GDM1 (cell line): ENCODE measurements around the gene TC2N.
"Not testable (repeated sequence)": the region's sequence is repeated elsewhere in the genome, so short reads cannot be mapped to it uniquely, and the experiment has no call there.

Experiments
- DNase-seq: peaks from one replicate; lab custom pipeline; 2025; lab: John Stamatoyannopoulos, UW

The TC2N gene

GRCh38 chr14:91870001-91870400, 2.7 kb upstream of the TC2N start:
- DNase-seq = no peak

GRCh38 chr14:91869556-91869955, 2.2 kb upstream of the TC2N start:
- no peak for DNase-seq

- DNase-seq = no peak
Observed at GRCh38 chr14:91866511-91867295, 633 bp downstream of the TC2N start.

- no peak for DNase-seq
Observed at GRCh38 chr14:91866061-91866460, 1.3 kb downstream of the TC2N start.

- DNase-seq = no peak
Observed at GRCh38 chr14:91862417-91862816, 4.9 kb downstream of the TC2N start.

- DNase-seq = no peak
Observed at GRCh38 chr14:91861091-91861490, 6.2 kb downstream of the TC2N start.

- no peak for DNase-seq
Observed at GRCh38 chr14:91860238-91860637, 7.1 kb downstream of the TC2N start.

- no peak for DNase-seq
Observed at GRCh38 chr14:91858536-91859275, 8.6 kb downstream of the TC2N start.

- DNase-seq = no peak
Observed at GRCh38 chr14:91857614-91858013, 9.7 kb downstream of the TC2N start.

- no peak for DNase-seq
Observed at GRCh38 chr14:91854327-91854934, 12.9 kb downstream of the TC2N start.

- no peak for DNase-seq
Observed at GRCh38 chr14:91851563-91851962, 15.8 kb downstream of the TC2N start.

GRCh38 chr14:91848504-91849001, 18.8 kb downstream of the TC2N start:
- no peak for DNase-seq

- DNase-seq = no peak
Observed at GRCh38 chr14:91847693-91848092, 19.6 kb downstream of the TC2N start.

GRCh38 chr14:91845652-91846051, 21.7 kb downstream of the TC2N start:
- DNase-seq = no peak

- not testable (repeated sequence) for DNase-seq
Observed at GRCh38 chr14:91845056-91845455, 22.3 kb downstream of the TC2N start.

- no peak for DNase-seq
Observed at GRCh38 chr14:91844029-91844428, 23.3 kb downstream of the TC2N start.

- no peak for DNase-seq
Observed at GRCh38 chr14:91843437-91843836, 23.9 kb downstream of the TC2N start.

GRCh38 chr14:91841065-91841464, 26.3 kb downstream of the TC2N start:
- DNase-seq = no peak

- no peak for DNase-seq
Observed at GRCh38 chr14:91839749-91840148, 27.6 kb downstream of the TC2N start.

GRCh38 chr14:91837076-91837475, 30.3 kb downstream of the TC2N start:
- DNase-seq = no peak

- DNase-seq = peak; percentile 23
Observed at GRCh38 chr14:91835920-91836843, 31.2 kb downstream of the TC2N start.
